ENCODE data around the gene GUCA2A.
A peak's percentile ranks its signal among the peaks of the same experiment; 100 is the strongest.

The GUCA2A gene

DNA sequence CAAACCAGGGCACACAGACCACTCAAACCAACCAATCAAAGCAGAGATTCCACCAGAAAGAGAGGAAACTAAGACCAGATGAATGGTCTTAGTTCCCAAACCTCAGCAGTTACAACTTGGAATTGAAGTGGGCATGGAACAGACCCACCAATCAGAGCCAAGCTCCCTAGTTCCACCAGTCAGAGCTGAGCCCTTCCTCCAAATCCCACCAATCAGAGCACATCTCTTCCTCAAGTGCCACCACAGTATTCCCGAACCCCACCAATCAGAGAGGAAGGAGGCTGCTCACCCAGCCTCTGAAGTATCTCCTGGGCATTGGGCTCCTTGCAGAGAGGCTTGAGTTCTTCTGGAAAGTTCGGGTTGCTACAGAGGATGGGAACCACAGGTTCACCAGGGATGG, 1.4 kb downstream of the GUCA2A start:
- TF ChIP-seq ZFX (IDR thresholded peaks at IDR 0.05; ENCODE audit: borderline replicate concordance) (no peak), CTCF (IDR thresholded peaks at IDR 0.05) (no peak)
- no peak overlapping the region for H3K27ac ChIP-seq

DNA sequence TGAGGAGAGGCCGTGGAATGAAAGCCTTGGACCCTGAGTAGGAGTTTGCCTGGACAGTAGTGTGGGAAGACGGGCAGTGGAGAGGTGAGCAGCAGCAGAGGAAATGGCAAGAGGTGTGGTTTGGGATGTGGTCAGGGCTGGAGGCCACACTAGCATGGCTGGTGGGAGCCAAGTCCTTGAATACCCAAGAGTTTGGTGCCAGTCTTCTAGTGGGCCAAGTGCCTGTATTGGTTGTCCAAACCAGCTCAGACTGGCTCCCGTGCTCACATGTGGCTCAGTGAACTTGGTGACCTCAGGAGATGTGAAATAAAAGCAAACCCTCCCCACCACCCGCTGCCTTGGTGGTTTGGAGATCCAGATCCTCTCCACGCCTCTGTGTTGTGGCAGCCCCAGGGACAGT, 2.4 kb downstream of the GUCA2A start:
- H3K27ac ChIP-seq: no peak overlapping the region
- TF ChIP-seq ZFX (IDR thresholded peaks at IDR 0.05; ENCODE audit: borderline replicate concordance): no peak
- TF ChIP-seq CTCF (IDR thresholded peaks at IDR 0.05): no peak

DNA sequence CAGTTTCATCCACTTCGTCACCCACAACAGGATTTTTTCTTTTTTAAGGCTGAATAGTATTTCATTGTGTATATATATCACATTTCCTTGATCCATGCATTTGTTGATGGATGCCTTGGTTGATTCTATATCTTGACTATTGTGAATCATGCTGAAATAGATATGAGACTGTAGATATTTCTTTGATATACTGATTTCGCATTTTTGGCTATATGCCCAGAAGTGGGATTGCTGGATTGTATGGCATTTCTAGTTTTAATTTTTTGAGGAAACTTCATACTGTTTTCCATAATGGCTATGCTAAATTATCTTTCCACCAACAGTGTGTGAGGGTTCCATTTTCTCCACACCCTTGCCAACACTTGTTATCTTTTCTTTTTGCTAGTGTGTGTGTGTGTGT, 6.4 kb downstream of the GUCA2A start:
- H3K27ac ChIP-seq: no peak overlapping the region
- no peak for TF ChIP-seq ZFX (IDR thresholded peaks at IDR 0.05; ENCODE audit: borderline replicate concordance)
- no peak for TF ChIP-seq CTCF (IDR thresholded peaks at IDR 0.05)

- peak; percentile 14; the same call in 1 of the 2 replicates for TF ChIP-seq CTCF (IDR thresholded peaks at IDR 0.05)
- no peak for TF ChIP-seq ZFX (IDR thresholded peaks at IDR 0.05; ENCODE audit: borderline replicate concordance)
- H3K27ac ChIP-seq: no peak overlapping the region
Measured at GRCh38 chr1:42157667-42158066, 6.9 kb downstream of the GUCA2A start.

DNA sequence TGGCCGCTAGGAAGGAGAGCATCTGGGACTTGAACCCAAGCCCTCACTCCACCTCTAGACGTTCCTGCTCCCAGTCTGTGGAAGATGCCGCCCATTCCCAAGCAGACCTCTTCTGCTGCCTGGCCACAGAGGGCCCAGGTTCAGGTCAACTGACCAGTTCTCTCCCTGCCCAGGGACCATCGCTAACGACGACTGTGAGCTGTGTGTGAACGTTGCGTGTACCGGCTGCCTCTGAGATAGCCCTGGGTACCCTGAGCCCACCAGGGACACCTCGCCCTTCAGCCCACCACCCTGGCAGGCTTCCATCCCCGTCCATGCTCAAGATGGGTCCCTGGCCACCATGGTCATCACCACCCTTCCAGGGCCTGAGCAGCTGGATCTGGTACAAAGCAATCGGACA, 9.2 kb downstream of the GUCA2A start:
- no peak for TF ChIP-seq ZFX (IDR thresholded peaks at IDR 0.05; ENCODE audit: borderline replicate concordance)
- H3K27ac ChIP-seq: no peak overlapping the region

GRCh38 chr1:42154685-42155084, 9.9 kb downstream of the GUCA2A start:
- no peak overlapping the region for H3K27ac ChIP-seq
- TF ChIP-seq ZFX (IDR thresholded peaks at IDR 0.05; ENCODE audit: borderline replicate concordance) (no peak), CTCF (IDR thresholded peaks at IDR 0.05) (no peak)

GRCh38 chr1:42153624-42154023, 10.9 kb downstream of the GUCA2A start:
- TF ChIP-seq CTCF (IDR thresholded peaks at IDR 0.05): no peak
- TF ChIP-seq ZFX (IDR thresholded peaks at IDR 0.05; ENCODE audit: borderline replicate concordance): no peak

GRCh38 chr1:42152907-42153600, 11.5 kb downstream of the GUCA2A start, which contains the start of gene GUCA2B:
Gene GUCA2B, plus strand, starts transcription at chr1:42153410. Its CDS starts 41 bp downstream, at chr1:42153451.
- TF ChIP-seq ZFX (IDR thresholded peaks at IDR 0.05; ENCODE audit: borderline replicate concordance) (no peak), CTCF (IDR thresholded peaks at IDR 0.05) (no peak)
- H3K27ac ChIP-seq: no peak within 1 kb of the TSS

More at GRCh38 chr1:42153624-42154023, 10.9 kb downstream of the GUCA2A start:
- no peak overlapping the region for H3K27ac ChIP-seq

Data from 22Rv1 (cell line).